SIG-M5 (cell line): ENCODE data around the gene MLEC.
"Not testable (repeated sequence)": the region's sequence is repeated elsewhere in the genome, so short reads cannot be mapped to it uniquely, and the experiment has no call there.

Experiments
- DNase-seq: peaks from one replicate; lab custom pipeline; 2025; lab: John Stamatoyannopoulos, UW

The MLEC gene

DNA sequence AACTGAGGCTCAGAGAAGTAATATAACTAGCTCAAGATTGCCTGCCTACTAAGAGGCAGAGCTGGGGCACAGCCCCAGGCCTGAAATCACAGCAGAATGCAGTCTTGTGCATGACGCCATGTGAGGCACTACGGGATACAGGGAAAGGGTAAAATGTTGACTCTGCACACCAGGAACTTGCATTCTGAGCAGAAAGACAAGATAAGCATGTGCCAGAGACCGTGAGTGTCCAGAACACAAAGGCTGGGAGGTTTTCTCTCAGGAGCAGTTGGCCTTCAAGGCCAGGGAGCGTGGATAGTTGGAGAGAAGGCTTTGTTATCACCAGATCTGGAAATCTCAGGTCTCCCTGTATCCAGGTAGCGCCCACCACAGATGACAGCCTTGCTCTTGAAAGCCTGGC lies 23.2 kb upstream of the MLEC start:
- DNase-seq = no peak

DNA sequence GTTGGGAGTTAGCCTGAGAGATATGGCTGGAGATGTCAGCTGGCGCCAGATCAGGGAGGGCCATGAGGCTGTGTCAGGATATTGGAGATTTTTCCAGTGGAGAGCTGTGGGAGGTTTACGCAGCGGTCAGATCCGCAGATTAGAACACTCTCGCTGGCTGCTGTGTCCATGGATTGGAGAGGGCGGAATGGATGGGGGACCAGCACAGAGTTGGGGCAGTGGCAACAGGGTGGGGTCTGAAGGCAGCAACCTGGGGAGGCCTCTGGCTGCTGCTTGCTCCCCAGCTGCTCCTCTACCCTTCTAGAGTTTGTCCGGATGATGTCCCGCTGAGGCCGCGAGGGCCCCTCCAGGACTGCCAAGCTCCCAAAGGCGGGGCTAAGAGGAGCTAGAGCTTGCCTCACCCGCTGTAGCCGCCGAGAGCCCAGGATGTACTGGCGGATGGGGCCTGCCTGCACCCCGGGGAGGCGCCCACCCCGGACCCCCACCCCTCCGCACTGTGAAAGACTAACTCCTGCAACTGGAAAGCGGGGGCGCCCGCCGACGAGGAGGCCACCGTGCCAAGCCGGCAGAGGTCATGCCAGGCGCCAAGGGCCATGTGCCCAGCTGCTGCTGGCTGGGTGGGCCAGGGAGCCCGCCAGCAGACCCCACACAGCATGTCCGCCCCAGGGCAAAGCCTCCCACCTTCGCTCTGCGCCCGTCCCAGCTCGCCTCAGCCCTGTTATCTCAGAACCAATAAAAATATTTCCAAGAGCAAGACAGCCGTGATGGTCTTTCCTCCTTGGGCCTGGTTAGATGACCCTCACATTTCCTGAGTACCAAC lies 20.2 kb upstream of the MLEC start:
- DNase-seq = no peak

DNA sequence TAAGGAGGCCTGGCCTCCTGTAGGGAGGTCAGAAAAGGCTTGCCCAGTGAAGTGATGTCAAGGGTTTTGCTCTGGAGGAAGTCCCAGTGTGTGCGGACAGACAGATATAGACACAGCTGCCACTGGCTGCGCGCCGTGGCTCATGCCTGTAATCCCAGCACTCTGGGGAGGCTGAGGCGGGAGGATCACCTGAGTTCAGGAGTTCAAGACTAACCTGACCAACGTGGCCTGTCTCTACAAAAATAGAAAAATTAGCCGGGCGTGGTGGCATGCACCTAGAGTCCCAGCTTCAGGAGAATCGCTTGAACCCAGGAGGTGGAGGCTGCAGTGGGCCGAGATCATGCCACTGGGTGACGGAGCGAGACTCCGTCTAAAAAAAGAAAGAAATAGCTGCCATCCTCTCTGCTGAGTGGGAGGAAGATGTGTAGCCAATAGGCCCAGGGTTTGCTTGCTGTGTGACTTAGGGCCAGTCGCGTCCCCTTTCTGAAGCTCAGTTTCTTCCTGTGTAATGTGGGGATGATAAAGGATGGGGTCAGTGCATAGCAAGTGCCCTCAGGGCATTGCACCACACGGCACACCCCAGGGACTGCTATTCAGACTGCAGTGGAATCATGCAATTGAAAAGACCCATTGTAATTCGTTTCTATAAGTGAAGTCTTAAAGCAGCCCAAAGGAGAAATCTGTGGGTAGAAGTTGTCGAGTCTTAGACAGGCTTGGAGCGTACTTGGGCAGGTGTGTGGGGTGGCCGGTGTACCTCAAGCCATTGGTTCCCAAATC lies 18.7 kb upstream of the MLEC start:
- DNase-seq = no peak

DNA sequence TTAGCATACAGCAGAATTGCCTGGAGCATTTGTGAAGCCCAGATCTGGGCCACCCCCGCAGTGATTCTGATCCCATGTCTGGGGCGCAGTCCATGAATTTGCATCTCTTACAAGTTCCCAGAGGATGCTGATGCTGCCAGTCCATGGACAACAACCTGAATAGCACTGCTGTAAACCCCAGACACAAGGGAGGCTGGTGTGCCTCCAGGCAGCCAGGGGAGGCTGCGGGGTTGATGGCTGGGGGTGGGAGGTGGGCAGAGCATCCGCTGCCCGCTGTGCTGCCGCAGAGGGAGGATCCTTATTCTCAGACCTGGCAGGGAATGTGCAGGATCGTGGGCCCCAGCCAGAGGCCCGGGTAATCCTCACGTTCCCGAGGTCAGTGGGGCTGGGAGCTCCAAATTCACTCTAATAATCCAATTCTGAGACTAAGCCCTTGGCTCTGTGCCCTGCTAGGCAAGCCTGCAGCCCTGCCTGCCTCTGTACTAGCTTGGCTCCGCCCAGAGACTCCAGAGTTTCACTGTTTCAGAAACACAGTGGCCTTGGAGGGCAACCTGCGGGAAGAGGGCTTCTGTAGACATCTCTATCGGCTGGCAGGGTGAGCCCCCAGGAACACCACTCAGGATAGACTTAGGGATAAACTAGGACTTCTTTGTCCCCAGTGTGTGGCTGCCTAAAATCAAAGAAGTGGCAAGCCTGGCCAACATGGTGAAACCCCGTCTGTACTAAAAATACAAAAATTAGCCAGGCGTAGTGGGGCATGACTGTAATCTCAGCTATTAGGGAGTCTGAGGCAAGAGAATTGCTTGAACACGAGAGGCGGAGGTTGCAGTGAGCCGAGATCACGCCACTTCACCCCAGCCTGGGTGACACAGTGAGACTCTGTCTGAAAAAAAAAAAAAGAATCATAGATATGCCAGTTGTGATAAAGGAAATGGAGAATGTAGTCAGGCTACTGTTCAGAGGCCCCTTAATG lies 17.8 kb upstream of the MLEC start:
- no peak for DNase-seq

DNA sequence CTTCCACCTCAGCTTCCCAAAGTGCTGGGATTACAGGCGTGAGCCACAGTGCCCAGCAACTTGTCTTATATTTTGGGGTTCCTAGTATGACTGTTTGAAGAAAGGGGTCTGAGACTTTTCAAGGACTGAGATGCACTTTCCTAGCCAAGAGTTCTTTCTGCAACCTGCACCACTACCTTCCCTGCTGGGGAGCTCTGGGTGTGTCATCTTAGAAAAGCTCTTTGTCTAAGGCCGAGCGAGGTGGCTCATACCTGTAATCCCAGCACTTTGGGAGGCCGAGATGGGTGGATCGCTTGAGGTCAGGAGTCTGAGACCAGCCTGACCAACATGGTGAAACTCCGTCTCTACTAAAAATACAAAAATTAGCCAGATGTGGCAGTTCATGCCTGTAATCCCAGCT lies 16.7 kb upstream of the MLEC start:
- not testable (repeated sequence) for DNase-seq

DNA sequence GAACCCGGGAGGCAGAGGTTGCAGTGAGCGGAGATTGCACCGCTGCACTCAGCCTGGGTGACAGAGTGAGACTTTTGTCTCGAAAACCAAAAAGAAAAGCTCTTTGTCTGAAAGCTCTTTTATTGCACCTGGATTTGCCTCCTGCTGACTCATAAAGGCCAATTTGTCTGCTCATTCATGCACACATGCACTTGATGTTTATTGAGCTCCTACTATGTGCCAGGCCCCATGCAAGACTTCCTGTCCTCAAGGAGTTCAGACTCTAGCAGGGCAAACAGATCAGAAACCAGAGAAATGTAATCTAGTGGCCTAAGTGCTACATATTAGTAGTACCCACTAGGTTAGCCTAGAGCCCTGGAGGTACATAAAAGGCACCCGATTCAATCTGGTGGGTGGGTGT lies 16.3 kb upstream of the MLEC start:
- DNase-seq = no peak

DNA sequence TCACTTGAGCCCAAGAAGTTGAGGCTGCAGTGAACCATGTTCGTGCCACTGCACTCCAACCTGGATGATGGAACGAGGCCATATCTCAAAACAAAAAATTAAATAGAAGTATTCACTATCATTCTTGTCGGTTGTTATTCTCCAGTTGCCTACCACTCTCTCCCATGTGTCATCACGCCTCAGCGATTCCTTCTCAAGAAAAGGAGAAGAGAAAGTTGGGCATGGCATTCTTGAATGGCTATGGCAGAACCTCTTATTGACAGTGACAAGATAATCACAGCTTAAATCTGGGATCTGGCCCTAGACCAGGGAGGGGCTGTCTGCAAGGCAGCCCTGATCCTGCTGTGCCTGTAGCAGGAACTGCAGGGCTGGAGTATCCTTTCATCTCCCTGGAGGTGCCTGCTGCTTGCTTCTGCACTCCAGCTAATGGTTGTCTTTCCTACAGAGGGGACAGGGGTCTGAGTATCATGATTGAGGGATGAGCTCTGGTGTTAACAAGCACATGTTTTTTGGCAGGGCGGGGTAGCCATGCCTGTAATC lies 12.8 kb upstream of the MLEC start:
- DNase-seq = no peak

DNA sequence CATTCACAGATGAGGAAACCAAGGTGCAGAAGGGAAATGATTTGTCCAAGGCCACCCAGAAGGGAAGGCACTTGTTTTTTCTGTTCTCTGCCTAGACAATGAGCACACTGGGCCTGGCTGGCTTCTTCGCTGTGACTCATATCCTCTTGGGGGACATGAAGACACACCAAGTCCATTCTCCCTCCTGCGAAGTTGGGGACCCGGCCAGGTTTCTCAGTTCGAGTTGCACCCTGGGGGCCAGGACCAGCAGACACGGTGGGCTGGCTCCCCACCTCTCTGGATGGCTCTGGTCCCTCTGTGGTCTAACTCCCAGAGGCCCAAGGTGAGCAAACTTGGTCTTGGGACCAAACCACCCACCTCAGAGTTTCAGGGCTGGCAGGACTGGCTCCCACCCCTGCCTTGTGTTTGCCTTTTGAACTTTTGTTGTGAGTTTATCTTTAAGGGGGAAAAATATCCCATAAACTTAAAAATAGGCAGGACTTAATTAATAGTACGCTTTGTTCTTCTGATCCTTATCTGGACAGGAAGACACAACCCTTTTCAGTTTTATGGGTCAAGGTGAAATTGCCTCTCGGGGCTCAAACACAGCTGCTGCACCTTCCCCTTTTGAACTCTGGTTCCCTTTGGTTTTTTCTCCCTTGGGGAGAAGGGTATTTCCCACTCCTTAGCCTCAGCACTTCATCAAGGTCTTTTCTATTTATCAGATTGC lies 9.0 kb upstream of the MLEC start:
- peak; percentile 23 for DNase-seq

DNA sequence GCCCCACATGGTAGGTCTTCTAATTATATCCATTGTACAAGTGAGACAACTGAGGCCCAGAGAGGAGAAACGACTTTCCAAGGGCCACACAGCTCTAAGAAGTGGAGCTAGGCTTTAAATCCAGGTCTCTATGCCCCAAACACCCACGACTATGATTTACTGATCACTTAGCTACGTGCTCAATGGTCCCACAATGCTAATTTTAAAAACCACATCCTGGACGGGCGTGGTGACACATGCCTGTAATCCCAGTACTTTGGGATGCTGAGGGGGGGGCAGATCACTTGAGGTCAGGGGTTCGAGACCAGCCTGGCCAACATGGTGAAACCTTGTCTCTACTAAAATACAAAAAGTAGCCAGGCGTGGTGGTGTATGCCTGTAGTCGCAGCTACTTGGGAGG lies 8.4 kb upstream of the MLEC start:
- DNase-seq = no peak

DNA sequence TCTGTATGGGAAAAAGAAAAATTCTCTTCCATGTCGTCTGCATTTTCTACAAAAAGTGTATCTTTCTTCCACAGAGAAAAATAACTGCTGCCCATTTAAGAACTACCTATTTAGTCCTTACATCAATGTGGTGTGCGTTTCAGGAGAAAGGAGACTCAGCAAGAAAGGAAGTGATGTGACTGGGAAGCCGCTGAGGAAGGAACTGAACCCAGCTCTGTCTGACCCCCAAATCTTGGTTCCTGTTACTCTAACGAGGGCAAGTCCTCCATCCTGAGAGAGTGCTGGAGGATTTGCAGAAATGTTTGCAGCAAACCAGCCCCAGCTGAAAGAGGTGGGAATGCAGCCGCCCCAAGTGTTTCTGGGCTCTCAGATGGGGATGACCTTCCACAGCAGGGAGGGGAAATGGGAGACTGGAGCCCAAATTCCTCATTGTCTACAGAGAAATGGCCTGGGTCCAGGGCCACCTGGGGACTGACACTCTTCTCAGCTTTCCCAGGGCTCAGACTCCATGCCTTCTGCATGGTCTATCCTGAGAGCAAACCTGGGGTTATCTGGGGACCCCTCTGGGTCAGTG lies 6.7 kb upstream of the MLEC start:
- no peak for DNase-seq

DNA sequence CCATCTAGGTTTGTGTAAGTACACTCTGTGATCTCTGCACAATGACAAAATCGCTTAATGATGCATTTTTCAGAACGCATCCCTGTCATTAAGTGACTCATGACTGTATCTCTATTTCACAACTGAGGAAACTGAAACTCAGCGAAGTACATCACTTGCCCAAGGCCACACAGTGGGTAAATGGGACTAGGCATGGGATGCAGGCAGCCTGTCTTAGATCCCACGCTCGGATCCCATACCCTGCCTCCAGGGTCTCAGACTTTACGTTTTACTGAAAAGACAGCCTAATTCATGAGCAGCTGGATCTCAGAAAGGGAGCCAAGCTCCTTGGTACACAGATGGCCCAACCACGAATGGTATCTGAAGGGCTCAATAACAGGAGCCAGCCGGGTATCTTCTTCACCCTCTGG lies 2.4 kb upstream of the MLEC start:
- DNase-seq = peak; percentile 78

DNA sequence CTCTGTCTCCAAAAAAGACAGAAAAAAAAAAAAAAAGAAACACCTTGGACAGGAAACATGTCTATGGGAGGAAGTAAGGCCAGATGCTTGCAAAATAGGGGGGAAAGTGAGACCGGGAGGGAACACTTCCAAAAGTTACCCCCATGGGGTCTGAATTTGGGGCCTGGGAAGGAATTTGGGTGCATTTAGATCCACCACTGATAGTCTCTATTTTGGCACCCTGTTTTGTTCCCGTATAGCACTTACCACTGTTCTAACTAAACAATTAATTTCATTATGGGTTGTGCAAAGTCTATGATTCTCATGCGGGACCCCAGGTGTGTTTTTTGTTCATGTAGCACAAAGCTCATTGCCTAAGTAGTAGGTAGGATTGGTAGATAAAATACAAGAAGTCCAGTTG lies 1.4 kb upstream of the MLEC start:
- DNase-seq = no peak

DNA sequence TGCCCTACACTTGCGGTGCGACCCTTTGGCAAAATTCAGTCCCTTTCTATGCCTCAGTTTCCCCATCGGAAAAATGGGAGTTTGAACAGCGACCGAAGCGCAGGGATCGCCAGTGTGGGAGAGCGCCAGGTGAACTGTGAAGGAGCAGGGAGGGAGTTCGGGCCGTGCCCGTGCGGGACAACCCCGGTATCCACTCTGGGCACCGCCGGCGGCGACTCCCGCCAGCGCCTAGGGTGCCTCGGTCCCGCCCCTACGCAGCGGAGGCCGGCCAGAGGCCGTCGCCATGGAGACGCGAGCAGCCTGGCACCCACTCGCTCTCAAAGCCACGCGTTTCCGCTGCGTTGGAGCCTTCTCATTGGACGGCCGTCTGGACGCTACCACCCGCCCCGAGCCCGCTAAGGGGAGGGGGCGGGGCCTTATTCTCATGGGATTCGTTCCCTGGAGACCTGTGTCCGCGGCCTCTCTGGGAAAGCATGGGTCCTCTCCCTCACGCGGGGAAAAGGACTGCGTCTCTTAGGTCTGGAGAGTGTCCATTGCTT lies 729 bp upstream of the MLEC start:
- peak; percentile 77 for DNase-seq

DNA sequence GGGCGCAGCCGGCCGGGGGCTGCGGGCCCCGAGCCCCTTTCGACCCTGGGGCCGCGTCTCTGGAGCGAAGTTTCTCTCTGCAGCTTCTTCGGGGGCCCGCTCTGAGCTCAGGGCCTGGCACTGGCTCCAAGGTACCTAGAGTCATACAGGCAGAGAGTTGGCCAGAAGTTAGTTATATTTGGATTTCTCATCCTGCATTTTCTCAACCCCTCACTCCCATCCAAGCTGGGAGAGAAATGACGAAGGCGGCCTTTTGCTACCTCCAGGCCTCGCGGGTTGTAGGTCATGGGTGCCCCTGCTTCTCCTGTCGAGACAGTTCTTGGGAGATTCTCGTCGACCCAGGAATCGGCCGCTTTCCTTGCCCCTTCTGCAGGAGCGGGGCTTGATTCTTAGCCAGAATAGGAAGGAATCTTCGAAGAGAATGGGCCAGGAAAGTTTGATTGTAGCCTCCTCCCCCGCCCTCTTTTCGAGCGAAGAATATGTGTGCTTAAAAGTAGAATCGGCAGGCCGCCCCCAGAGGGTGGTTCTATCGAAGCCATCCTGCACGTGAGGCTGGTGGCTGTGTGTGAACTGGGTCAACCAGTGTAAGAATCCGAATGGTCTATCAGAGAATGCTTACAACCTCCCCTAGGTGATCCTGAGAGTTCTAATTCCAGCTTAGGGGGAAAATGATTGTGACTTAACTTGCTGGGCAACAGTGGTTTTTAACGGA lies 785 bp downstream of the MLEC start:
- no peak for DNase-seq

DNA sequence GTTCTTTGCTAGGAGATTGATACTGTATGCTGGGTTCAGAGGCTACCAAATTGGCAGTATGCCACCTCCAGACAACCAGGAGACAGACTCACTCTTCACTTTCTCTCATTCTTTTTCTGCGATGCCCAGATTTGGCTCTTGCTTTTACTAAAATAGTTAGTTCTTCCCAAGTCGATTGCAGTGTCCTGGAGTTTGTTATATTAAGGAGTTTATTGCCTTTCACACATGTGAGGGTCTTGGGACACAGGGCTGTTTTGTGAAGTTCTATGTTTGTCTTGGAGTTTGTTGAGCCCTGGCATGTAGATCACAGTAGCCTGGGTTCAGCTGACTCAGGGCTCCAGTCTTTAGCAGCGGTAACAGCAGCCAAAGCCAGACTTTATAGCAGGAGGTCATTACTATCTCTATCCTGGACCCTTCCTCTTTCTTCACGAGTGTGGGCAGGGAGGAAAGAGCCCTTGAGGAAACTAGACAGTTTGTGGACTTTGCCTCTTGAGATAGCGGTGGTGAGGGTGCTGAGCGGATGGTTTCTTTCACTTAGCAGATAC lies 1.6 kb downstream of the MLEC start:
- no peak for DNase-seq

DNA sequence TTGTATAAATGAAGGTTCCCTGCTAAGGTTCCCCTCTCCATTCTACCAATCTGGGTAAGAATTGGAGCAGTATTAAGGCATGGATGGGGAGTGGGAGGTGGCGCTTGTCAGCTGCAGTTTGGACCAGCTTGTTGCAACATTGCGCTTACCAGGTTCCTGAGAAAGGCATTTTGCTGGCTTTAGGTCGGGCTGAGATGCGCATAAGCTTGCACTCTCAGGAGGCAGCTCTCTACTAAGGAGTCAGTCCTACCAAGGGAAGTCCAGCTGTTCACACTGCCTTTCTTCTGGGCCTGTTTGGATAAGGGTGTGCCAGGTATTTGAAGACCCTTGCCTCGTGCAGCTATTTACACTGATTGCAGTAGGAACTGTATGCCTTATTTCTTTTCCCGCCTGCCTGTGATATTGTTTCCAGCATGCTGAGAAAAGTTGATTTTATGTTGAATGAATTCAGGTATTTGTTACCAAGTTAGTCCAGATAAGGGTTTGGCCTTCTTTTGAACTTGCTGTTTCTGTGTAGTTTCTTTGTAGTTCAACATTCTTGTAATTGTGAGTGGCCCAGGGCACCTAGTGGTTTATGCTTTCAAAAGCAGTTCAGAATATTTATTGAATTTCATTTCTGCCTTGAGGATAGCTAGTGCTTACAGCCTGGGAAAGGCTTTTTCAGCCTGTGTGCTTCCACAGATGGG lies 2.6 kb downstream of the MLEC start:
- no peak for DNase-seq

DNA sequence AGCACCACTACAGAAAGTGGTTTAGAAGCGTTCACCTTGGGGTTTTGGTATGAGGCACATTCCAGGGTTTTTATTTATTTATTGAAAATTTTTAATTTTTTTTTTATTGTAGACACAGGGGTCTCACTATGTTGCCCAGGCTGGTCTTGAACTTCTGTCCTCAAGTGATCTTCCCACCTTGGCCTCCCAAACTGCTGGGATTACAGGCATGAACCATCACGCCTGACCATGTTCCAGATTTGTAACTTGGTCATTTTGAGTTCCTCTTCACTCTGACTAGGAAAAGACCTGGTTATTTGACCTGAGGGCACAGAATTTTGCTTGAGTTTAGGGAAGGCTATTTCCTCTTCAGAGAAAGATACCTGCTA lies 3.1 kb downstream of the MLEC start:
- no peak for DNase-seq

DNA sequence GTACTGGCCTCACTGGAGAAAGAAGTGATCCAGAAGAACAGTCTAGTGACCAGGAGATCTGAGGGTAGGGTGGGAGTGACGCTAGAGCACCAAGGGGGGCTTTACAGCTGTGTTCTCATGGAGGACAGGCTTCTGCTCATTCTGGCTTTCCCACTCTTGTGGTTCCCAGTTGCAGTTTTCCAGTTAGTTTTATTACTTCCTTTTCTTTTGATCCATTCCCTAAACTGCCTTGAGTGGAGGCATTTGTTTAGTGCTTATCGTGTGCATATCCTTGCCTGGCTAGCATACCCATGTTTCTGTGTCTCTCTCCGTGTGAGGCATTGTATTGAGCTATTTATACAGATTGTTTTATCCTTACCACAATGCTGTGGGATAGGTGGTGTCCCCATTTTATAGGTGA lies 4.0 kb downstream of the MLEC start:
- DNase-seq = no peak

DNA sequence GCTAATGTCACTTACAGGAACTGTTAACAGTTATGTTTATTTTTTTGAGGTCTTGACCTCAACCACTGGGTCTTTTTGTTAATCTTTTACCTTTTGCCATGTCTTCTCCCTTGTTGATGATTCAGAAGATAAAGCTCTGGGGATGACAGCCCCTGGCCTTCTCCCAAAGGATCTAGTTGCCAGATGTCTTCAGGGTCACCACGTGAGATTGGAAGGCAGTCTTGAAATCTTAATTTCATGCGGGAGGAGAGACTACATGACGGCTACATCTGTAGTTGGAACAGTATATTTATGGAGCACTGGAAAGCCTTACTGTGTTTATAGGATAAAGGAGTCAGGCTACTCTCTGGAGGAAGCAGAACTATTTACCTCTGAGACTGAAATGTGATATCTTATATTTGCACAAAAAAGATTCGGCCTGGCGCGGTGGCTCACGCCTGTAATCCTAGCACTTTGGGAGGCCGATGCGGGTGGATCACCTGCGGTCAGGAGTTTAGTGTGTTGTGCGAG lies 5.6 kb downstream of the MLEC start:
- no peak for DNase-seq
